K562 (cell line): Measurements from ENCODE around the gene DAPP1. TPM values are rescaled to one million over a fixed set of nuclear protein-coding genes. Genes with fewer than 3 reads are reported as not detected.

Experiments used
- ATAC-seq: fragments of 200-7000 bp; cut with Tn5 transposase; 3 replicates; pipeline ENCODE4 v1.9.1; 2020; ENCODE audit warnings: moderate library complexity
- BruUV-seq: library from RNA; stranded (reverse); fragments of 400-500 nt; replicated peaks from 2 replicates; lab custom pipeline; 2021; lab: Mats Ljungman, UMichigan
- CTCF ChIA-PET: fragments of 300-600 bp; formaldehyde crosslinking; extraction: SDS; loops from one replicate; lab custom pipeline; 2021; ENCODE audit warnings: low intra/inter-chr PET ratio; lab: Yijun Ruan, JAX
- POLR2A ChIA-PET: fragments of 300-600, 350-650 bp; sonication (Branson Sonifier 250); formaldehyde crosslinking; extraction: SDS; loops from one replicate; lab custom pipeline; 2021; ENCODE audit warnings: antibody characterized with exemption, inconsistent platforms; lab: Yijun Ruan, JAX
- DNase-seq, 4 experiments: peaks; one replicate each; pipeline versions ENCODE4 v3.0.0 to v3.0.0-alpha.2; 2011 to 2018; ENCODE audit warnings: low spot score in 3 of 4, mixed read lengths in 3 of 4; ENCODE audit errors: extremely low read depth in 1 of 4
- FAIRE-seq: peaks from 2 replicates; lab custom pipeline; 2011; peaks lifted over from hg19 to GRCh38; lab: Jason Lieb, UNC
- H2AFZ ChIP-seq: 2 replicates; pipeline ENCODE4 v1.6.0; 2011; ENCODE audit warnings: low read depth, low read length, control low read depth, inconsistent platforms
- H3K27ac ChIP-seq: fragments of 200-600 bp; 3 replicates; pipeline ENCODE4 v1.8.0; 2011; ENCODE audit warnings: low read depth, mild to moderate bottlenecking, control low read depth, inconsistent platforms, low read length, moderate library complexity, mixed read lengths; ENCODE audit errors: extremely low read depth
- H3K27me3 ChIP-seq, 2 experiments: fragments of 300-600 bp in 1 of 2; 2 replicates in 1 of 2; 3 replicates in 1 of 2; pipeline versions ENCODE4 v1.6.0 to v1.8.0; 2011; ENCODE audit warnings: inconsistent platforms in 2 of 2, low read length in 2 of 2, mild to moderate bottlenecking in 1 of 2, mixed read lengths in 1 of 2, moderate library complexity in 1 of 2; ENCODE audit not compliant: control insufficient read depth in 2 of 2, insufficient read depth in 2 of 2
- H3K36me3 ChIP-seq: fragments of 300-600 bp; 3 replicates; pipeline ENCODE4 v1.8.0; 2011; ENCODE audit warnings: mild to moderate bottlenecking, low read length, inconsistent platforms; ENCODE audit not compliant: control insufficient read depth, insufficient read depth
- H3K4me1 ChIP-seq, 2 experiments: fragments of 200-600 bp in 1 of 2; replicated peaks in 1 of 2; 2 replicates in 1 of 2; 3 replicates in 1 of 2; pipeline versions ENCODE4 v1.5.1 to v1.8.0; 2011; ENCODE audit warnings: inconsistent platforms in 2 of 2, low read length in 2 of 2, mild to moderate bottlenecking in 1 of 2, mixed read lengths in 1 of 2, moderate library complexity in 1 of 2; ENCODE audit not compliant: control insufficient read depth in 2 of 2, insufficient read depth in 2 of 2
- H3K4me2 ChIP-seq: 2 replicates; pipeline ENCODE4 v1.6.1; 2011; ENCODE audit warnings: low read length, control low read depth, inconsistent platforms, mixed read lengths; ENCODE audit not compliant: insufficient read depth
- H3K4me3 ChIP-seq: fragments of 200-600 bp; sonication (generic), shearing (Covaris generic); 2 replicates; pipeline ENCODE4 v1.5.1; 2016; ENCODE audit warnings: control low read depth, inconsistent platforms
- H3K79me2 ChIP-seq: fragments of 200-600 bp; 3 replicates; pipeline ENCODE4 v1.8.0; 2011; ENCODE audit warnings: low read length, inconsistent platforms; ENCODE audit not compliant: control insufficient read depth, insufficient read depth
- H3K9ac ChIP-seq, 2 experiments: 2 replicates each; pipeline versions ENCODE4 v1.6.0 to v1.6.1; 2011; ENCODE audit warnings: low read depth in 2 of 2, low read length in 2 of 2, control low read depth in 1 of 2, inconsistent platforms in 1 of 2, mild to moderate bottlenecking in 1 of 2, mixed read lengths in 1 of 2; ENCODE audit not compliant: insufficient read depth in 1 of 2
- H3K9me1 ChIP-seq: one replicate; pipeline ENCODE4 v1.6.0; 2011; ENCODE audit warnings: inconsistent platforms, mild to moderate bottlenecking, low read length, moderate library complexity; ENCODE audit not compliant: control insufficient read depth, insufficient read depth
- H3K9me3 ChIP-seq: replicated peaks from 2 replicates; pipeline ENCODE4 v1.5.1; 2011; ENCODE audit warnings: low read depth, low read length, inconsistent platforms; ENCODE audit not compliant: control insufficient read depth, insufficient read depth
- H4K20me1 ChIP-seq: replicated peaks from 2 replicates; pipeline ENCODE4 v1.6.1; 2011; ENCODE audit warnings: low read length, inconsistent platforms, mixed read lengths; ENCODE audit not compliant: control insufficient read depth, insufficient read depth
- ATF1 ChIP-seq, 2 experiments: fragments of 450-650 bp in 1 of 2; IDR thresholded peaks; 2 replicates each; pipeline ENCODE4 v1.6.1; 2016; ENCODE audit warnings: missing compliant biosample characterization in 1 of 2, missing genetic modification characterization in 1 of 2
- WGBS: fragments of 100-300 bp; shearing (Covaris generic); methylation state at CpG from one replicate; pipeline ENCODE4 v1.1.6; 2016; ENCODE audit warnings: low coverage, mixed read lengths; ENCODE audit not compliant: insufficient coverage; ENCODE audit errors: missing lambda C conversion rate; 5-methylcytosine and 5-hydroxymethylcytosine counted together
- in situ Hi-C: fragments of 300-500 bp; cut with MboI; formaldehyde crosslinking; loops from 4 replicates; pipeline ENCODE4 v1.15.0; 2018; ENCODE audit warnings: inconsistent platforms, mixed read lengths
- intact Hi-C: fragments of 100-400 bp; cut with micrococcal nuclease; formaldehyde crosslinking; loops from 2 replicates; pipeline ENCODE4 v1.14.2; 2022
- polyA plus RNA-seq, 8 experiments: library from polyadenylated mRNA; depleted of rRNA in 4 of 8; stranded (reverse) in 5 of 8; unstranded in 3 of 8; fragments of >200 nt; fragmentation: Nextera tagmentation in 2 of 8; fragmentation: Illumina TruSeq in 1 of 8; extraction: Ambion mirVana in 2 of 8; extraction: Trizol in 1 of 8; gene quantifications; 2 replicates each; pipeline versions ENCODE4 v1.2.1 to v1.2.3, GENCODE V29; 2011 to 2014; ENCODE audit warnings: inconsistent platforms in 1 of 8, missing spikeins in 1 of 8
- total RNA-seq, 7 experiments: library from RNA; depleted of rRNA in 6 of 7; stranded (reverse); fragments of >200 nt in 6 of 7; fragmentation: Illumina TruSeq in 2 of 7; extraction: Trizol in 2 of 7; gene quantifications; 2 replicates each; pipeline versions ENCODE4 v1.2.1 to v1.2.3, GENCODE V29; 2011 to 2021; ENCODE audit warnings: low replicate concordance in 1 of 7
- TF ChIP-seq, protein P1 (sequence below), 3 experiments: fragments of 200-800 bp in 1 of 3; fragments of 250-450 bp in 1 of 3; fragments of 450-650 bp in 1 of 3; sonication (Bioruptor Pico) in 1 of 3; sonication (Bioruptor generic) in 1 of 3; formaldehyde crosslinking in 1 of 3; IDR thresholded peaks; 2 replicates each; pipeline versions ENCODE4 v1.6.1 to v1.8.0; 2016 to 2022; ENCODE audit warnings: mild to moderate bottlenecking in 2 of 3, missing genetic modification characterization in 2 of 3, missing compliant biosample characterization in 1 of 3, moderate library complexity in 1 of 3
- TF ChIP-seq, protein P2 (sequence below): fragments of 450-650 bp; IDR thresholded peaks from 2 replicates; pipeline ENCODE4 v1.6.1; 2017; ENCODE audit warnings: antibody characterized with exemption, mild to moderate bottlenecking

Gene DAPP1
- total and polyA plus RNA-seq, 9 of the 15 experiments (the other 6 are each of a cell fraction or from before 2014, with no cell fraction given), result 1.9 to 7.2 (median 3.6) TPM

DNA sequence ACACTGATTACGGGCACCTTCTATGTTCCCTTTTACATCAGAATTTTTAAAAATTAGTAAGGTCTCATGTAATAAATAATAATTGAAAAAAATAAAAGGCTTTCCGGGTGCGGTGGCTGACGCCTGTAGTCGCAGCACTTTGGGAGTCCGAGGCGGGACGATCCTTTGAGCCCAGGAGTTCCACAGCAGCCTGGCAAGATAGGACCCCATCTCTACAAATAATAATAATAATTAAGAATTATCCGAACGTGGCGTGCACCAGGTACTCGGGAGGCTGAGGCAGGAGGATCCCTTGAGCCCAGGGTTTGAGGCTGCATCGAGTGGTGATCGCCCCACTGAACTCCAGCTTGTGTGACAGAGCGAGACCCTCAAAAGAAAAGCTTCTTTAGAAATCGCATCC is 78.4 kb downstream of the DAPP1 start:
- peaks cover 0 to 3% of the 10 kb centered on the region in 2 experiments; a peak in 4 of 5 replicates for H3K4me1 ChIP-seq
- intact Hi-C loops, result loop anchor here (2.0 kb wide), 1 partner anchor 54 kb away; no protein-coding TSS in a partner anchor
- H3K9ac ChIP-seq, result no peak overlapping the region
- no peaks in the 10 kb centered on the region for H3K9me3 ChIP-seq
- H3K9me1 ChIP-seq, result no peaks in the 10 kb centered on the region
- ATAC-seq, result no peak
- H3K36me3 ChIP-seq, result peaks cover 23% of the 10 kb centered on the region
- H4K20me1 ChIP-seq, result no peaks in the 10 kb centered on the region
- CTCF ChIA-PET, result no interaction called here
- TF ChIP-seq, protein P1, sequence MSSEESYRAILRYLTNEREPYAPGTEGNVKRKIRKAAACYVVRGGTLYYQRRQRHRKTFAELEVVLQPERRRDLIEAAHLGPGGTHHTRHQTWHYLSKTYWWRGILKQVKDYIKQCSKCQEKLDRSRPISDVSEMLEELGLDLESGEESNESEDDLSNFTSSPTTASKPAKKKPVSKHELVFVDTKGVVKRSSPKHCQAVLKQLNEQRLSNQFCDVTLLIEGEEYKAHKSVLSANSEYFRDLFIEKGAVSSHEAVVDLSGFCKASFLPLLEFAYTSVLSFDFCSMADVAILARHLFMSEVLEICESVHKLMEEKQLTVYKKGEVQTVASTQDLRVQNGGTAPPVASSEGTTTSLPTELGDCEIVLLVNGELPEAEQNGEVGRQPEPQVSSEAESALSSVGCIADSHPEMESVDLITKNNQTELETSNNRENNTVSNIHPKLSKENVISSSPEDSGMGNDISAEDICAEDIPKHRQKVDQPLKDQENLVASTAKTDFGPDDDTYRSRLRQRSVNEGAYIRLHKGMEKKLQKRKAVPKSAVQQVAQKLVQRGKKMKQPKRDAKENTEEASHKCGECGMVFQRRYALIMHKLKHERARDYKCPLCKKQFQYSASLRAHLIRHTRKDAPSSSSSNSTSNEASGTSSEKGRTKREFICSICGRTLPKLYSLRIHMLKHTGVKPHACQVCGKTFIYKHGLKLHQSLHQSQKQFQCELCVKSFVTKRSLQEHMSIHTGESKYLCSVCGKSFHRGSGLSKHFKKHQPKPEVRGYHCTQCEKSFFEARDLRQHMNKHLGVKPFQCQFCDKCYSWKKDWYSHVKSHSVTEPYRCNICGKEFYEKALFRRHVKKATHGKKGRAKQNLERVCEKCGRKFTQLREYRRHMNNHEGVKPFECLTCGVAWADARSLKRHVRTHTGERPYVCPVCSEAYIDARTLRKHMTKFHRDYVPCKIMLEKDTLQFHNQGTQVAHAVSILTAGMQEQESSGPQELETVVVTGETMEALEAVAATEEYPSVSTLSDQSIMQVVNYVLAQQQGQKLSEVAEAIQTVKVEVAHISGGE (CRISPR knock-in tag; IDR thresholded peaks at IDR 0.05), result 0 out of 6 replicates have a peak, but pooled peaks of 1 of the 3 experiments have one; percentile 4
- TF ChIP-seq ATF1 (CRISPR knock-in tag; IDR thresholded peaks at IDR 0.05), result no peak
- TF ChIP-seq ATF1 (tag; IDR thresholded peaks at IDR 0.05), result no peak
- TF ChIP-seq, protein P2, sequence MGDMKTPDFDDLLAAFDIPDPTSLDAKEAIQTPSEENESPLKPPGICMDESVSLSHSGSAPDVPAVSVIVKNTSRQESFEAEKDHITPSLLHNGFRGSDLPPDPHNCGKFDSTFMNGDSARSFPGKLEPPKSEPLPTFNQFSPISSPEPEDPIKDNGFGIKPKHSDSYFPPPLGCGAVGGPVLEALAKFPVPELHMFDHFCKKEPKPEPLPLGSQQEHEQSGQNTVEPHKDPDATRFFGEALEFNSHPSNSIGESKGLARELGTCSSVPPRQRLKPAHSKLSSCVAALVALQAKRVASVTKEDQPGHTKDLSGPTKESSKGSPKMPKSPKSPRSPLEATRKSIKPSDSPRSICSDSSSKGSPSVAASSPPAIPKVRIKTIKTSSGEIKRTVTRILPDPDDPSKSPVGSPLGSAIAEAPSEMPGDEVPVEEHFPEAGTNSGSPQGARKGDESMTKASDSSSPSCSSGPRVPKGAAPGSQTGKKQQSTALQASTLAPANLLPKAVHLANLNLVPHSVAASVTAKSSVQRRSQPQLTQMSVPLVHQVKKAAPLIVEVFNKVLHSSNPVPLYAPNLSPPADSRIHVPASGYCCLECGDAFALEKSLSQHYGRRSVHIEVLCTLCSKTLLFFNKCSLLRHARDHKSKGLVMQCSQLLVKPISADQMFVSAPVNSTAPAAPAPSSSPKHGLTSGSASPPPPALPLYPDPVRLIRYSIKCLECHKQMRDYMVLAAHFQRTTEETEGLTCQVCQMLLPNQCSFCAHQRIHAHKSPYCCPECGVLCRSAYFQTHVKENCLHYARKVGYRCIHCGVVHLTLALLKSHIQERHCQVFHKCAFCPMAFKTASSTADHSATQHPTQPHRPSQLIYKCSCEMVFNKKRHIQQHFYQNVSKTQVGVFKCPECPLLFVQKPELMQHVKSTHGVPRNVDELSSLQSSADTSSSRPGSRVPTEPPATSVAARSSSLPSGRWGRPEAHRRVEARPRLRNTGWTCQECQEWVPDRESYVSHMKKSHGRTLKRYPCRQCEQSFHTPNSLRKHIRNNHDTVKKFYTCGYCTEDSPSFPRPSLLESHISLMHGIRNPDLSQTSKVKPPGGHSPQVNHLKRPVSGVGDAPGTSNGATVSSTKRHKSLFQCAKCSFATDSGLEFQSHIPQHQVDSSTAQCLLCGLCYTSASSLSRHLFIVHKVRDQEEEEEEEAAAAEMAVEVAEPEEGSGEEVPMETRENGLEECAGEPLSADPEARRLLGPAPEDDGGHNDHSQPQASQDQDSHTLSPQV, result 0 out of 2 replicates have a peak, but pooled peaks have one; percentile 1
- TF ChIP-seq, all 486 proteins: peak for 2
- H3K27ac ChIP-seq, result peak overlapping the region; percentile 51; the same call in 1 of the 3 replicates
- DNase-seq (no peak), FAIRE-seq (no peak)
- POLR2A ChIA-PET, result interaction anchor here (0.6 to 2.3 kb wide), 6 partner anchors 24 to 412 kb away, joined by 3 to 11 read pairs (median 4); partner anchors contain the start of genes DNAJB14 and H2AZ1
- TSS peak; percentile 54 for BruUV-seq
- H3K4me3 ChIP-seq, result peak overlapping the region; percentile 33
- 96% methylated on average over 15 of the region's 16 CpGs for WGBS
- in situ Hi-C loops, result no loop called here
- H2AFZ ChIP-seq, result peak overlapping the region; percentile 89
- H3K4me2 ChIP-seq, result peak overlapping the region; percentile 69
- no peaks in the 10 kb centered on the region for H3K27me3 ChIP-seq
- peaks cover 37% of the 10 kb centered on the region for H3K79me2 ChIP-seq
